Aorta (tissue), 5 donors: Measurements from ENCODE around the gene BTN3A1. TPM values are rescaled to one million over a fixed set of nuclear protein-coding genes. Genes with fewer than 3 reads are reported as not detected.
"Not testable (repeated sequence)": the region's sequence is repeated elsewhere in the genome, so short reads cannot be mapped to it uniquely, and the experiment has no call there.

Experiments used
- ATAC-seq: fragments of 200-7000 bp; cut with Tn5 transposase; one replicate; pipeline ENCODE4 v1.9.1; 2022; ENCODE audit warnings: moderate library complexity; ENCODE audit not compliant: low FRiP score
- DNase-seq, 2 donors: peaks; one replicate each; pipeline ENCODE4 v3.0.0-alpha.2; 2020
- H3K27ac ChIP-seq, 2 donors: one replicate each; pipeline ENCODE4 v1.5.1; 2013; ENCODE audit warnings: low read length in 2 of 2, mild to moderate bottlenecking in 2 of 2, moderate library complexity in 2 of 2, control low read depth in 1 of 2, inconsistent platforms in 1 of 2, low read depth in 1 of 2
- H3K27me3 ChIP-seq, 2 donors: one replicate each; pipeline ENCODE4 v1.6.1; 2013; ENCODE audit warnings: control low read depth in 1 of 2, low read length in 1 of 2, mild to moderate bottlenecking in 1 of 2, moderate library complexity in 1 of 2; ENCODE audit not compliant: insufficient read depth in 2 of 2, control insufficient read depth in 1 of 2
- H3K36me3 ChIP-seq, 2 donors: one replicate each; pipeline ENCODE4 v1.6.1; 2013; ENCODE audit warnings: control low read depth in 1 of 2, low read length in 1 of 2, mild to moderate bottlenecking in 1 of 2; ENCODE audit not compliant: insufficient read depth in 2 of 2, control insufficient read depth in 1 of 2
- H3K4me1 ChIP-seq, 2 donors: one replicate each; pipeline ENCODE4 v1.6.1; 2013; ENCODE audit warnings: low read length in 2 of 2, control low read depth in 1 of 2, mild to moderate bottlenecking in 1 of 2, moderate library complexity in 1 of 2; ENCODE audit not compliant: insufficient read depth in 2 of 2, control insufficient read depth in 1 of 2
- H3K4me3 ChIP-seq, 2 donors: one replicate each; pipeline ENCODE4 v1.5.1; 2013; ENCODE audit warnings: low read length in 2 of 2, control low read depth in 1 of 2, mild to moderate bottlenecking in 1 of 2
- H3K9me3 ChIP-seq: one replicate; pipeline ENCODE4 v1.6.1; 2013; ENCODE audit warnings: mild to moderate bottlenecking, low read length; ENCODE audit not compliant: control insufficient read depth
- WGBS, 2 donors: extraction: QIAGEN DNeasy Blood & Tissue Kit; methylation state at CpG; one replicate each; pipeline ENCODE4 v1.1.7; 2013; 5-methylcytosine and 5-hydroxymethylcytosine counted together
- intact Hi-C, 2 donors: fragments of 100-400 bp; cut with DNase I; formaldehyde crosslinking; loops; one replicate each; pipeline versions ENCODE4 v1.14.2 to v1.15.0; 2022
- polyA plus RNA-seq, 2 donors: library from polyadenylated mRNA; stranded (reverse); fragments of 200-250 nt; gene quantifications; one replicate each; pipeline ENCODE4 v1.2.3, GENCODE V29; 2013
- total RNA-seq, 2 donors: library from RNA; stranded (reverse); fragmentation: NEBNext Ultra II Directional; extraction: Animal tissue kit (Norgen Biotek cat#: 25700); gene quantifications; one replicate each; pipeline ENCODE4 v1.2.1, GENCODE V29; 2021
- donor health status: healthy with polysubstance abuse.
- donor health status: Bipolar disorder and iron deficiency.
- donor health status: DM: no; HTN: no; CAD: no.
- donor health status: DM: no; HTN: no; CAD: no.
- donor health status: DM: yes; HTN: yes; CAD: no.

The BTN3A1 gene
- total and polyA plus RNA-seq, 4 donors, result 3.5 to 40.7 (median 11.9) TPM

- no peak for DNase-seq
- Histone ChIP-seq H3K4me3 (no peak overlapping the region), H3K9me3 (no peaks in the 10 kb centered on the region), H3K36me3 (peaks cover 0 to 3% of the 10 kb centered on the region in 2 donors), H3K27me3 (no peaks in the 10 kb centered on the region), H3K27ac (no peak overlapping the region), H3K4me1 (no peaks in the 10 kb centered on the region)
- intact Hi-C loops, result no loop called here
- ATAC-seq, result no peak
- WGBS, 2 donors, result 90 to 92% methylated on average over 3 of the region's 3 CpGs
Observed at GRCh38 chr6:26414281-26414680, 12.2 kb downstream of the BTN3A1 start.

DNA sequence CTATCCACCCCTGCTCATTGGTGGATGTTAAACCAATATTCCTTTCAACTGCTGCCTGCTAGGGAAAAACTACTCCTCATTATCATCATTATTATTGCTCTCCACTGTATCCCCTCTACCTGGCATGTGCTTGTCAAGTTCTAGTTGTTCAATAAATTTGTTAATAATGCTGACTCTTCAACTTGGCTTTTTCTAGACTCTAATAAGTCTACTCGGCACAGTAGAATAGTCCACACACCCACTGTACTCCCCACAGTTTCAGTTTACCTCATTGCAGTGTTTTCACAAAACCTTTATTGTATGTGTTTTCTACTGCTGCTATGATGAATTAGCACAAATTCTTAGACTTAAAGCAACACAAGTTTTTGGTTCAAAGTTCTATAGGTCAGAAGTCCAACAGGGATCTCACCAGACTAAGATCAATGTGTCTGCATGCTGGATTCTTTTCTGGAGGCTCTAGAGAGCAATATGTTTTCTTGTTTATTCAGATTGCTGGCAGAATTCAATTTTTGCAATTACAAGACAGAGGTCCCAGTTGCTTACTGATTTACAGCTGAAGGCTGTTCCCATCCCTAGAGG, 13.1 kb downstream of the BTN3A1 start:
- Histone ChIP-seq H3K36me3 (peaks cover 0 to 3% of the 10 kb centered on the region in 2 donors), H3K27me3 (no peaks in the 10 kb centered on the region), H3K27ac (no peak overlapping the region), H3K4me3 (no peak overlapping the region), H3K4me1 (no peaks in the 10 kb centered on the region), H3K9me3 (no peaks in the 10 kb centered on the region)
- DNase-seq (no peak), ATAC-seq (no peak)
- 82 to 91% methylated on average over 1 of the region's 1 CpG for WGBS, 2 donors
- intact Hi-C loops, result loop anchor here in 1 of 2 donors (5.0 kb wide), 1 partner anchor 37 kb away; no protein-coding TSS in a partner anchor

DNA sequence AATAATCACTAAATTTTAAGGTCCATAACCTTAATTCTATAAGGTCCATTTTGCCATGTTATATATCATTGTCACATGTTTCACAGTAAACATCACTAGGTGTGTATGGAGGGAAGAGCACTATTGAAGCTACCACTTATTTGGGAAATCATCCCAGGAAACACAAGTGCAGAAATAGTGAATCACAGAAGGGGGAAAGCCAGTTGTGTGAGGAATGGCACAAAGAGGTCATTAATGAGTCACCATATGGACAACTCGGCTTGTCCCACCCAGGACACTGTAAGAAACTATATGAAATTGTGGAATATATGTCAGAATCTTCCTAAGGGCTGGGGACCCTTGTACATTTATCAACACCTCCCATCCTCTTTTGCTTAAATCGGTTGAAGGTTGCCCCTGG, 13.7 kb downstream of the BTN3A1 start:
- Histone ChIP-seq H3K4me3 (no peak overlapping the region), H3K27ac (no peak overlapping the region), H3K9me3 (no peaks in the 10 kb centered on the region), H3K27me3 (no peaks in the 10 kb centered on the region), H3K36me3 (peaks cover 0 to 3% of the 10 kb centered on the region in 2 donors), H3K4me1 (no peaks in the 10 kb centered on the region)
- ATAC-seq (no peak), DNase-seq (no peak)
- intact Hi-C loops, result loop anchor here in 1 of 2 donors (5.0 kb wide), 1 partner anchor 37 kb away; no protein-coding TSS in a partner anchor
- 74 to 94% methylated on average over 2 of the region's 2 CpGs for WGBS, 2 donors

DNA sequence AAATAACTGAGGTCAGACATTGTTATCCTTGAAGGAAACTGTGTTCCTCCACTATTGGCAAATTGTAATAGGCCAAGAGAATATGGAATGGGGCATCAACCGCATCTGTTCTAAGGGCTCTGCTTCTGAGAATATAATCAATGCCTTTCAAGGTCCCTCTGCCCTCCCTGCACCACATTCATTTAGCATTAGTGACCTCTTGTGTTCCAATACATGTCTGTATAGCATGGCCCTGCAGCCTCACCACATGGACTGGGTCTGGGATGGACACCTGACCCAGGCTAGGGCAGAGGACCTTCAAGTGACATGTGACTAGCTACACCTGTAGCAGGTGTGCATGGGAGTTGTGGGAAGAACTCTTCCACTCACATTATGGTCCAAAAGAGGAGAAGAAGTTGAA, 14.2 kb downstream of the BTN3A1 start:
- 63 to 97% methylated on average over 1 of the region's 1 CpG for WGBS, 2 donors
- no peak for ATAC-seq
- Histone ChIP-seq H3K4me3 (no peak overlapping the region), H3K4me1 (no peaks in the 10 kb centered on the region), H3K36me3 (no peaks in the 10 kb centered on the region), H3K27me3 (no peaks in the 10 kb centered on the region), H3K27ac (no peak overlapping the region), H3K9me3 (no peaks in the 10 kb centered on the region)
- DNase-seq, result no peak
- intact Hi-C loops, result loop anchor here in 1 of 2 donors (5.0 kb wide), 1 partner anchor 36 kb away; no protein-coding TSS in a partner anchor

DNA sequence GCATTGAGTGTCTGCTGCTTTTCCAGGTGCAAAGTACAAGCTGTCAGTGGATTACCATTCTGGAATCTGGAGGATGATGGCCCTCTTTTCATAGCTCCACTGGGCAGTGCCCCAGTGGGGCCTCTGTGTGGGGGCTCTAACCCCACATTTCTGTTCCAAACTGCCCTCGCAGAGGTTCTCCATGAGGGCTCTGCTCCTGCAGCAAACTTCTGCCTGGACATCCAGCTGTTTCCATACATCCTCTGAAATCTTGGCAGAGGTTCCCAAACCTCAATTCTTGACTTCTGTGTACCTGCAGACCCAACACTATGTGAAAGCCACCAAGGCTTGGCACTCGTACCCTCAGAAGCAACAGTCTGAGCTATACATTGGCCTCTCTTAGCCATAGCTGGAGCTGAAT, 16.0 kb downstream of the BTN3A1 start:
- not testable (repeated sequence) for H3K9me3 ChIP-seq, ATAC-seq, H3K36me3 ChIP-seq, H3K27ac ChIP-seq, H3K4me3 ChIP-seq, H3K4me1 ChIP-seq, DNase-seq, H3K27me3 ChIP-seq
- 98 to 100% methylated on average over 2 of the region's 2 CpGs for WGBS, 2 donors
- intact Hi-C loops, result loop anchor here in 1 of 2 donors (5.0 kb wide), 1 partner anchor 34 kb away; no protein-coding TSS in a partner anchor

DNA sequence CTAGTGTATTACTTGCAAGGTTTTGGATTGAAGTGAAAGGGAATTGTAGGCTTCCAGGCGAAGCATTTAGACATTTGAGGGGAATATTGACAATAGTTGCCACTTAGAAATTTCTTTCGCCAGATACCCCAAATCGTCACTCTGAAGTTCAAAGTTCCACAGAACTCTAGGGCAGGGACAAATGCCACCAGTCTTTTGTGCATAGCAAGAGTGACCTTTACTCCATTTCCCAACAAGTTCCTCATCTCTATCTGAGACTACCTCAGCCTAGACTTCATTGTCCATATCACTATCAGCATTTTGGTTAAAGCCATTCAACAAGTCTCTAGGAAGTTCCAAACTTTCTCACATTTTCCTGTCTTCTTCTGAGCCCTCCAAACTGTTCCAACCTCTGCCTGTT, 16.7 kb downstream of the BTN3A1 start:
- not testable (repeated sequence) for ATAC-seq, H3K27me3 ChIP-seq, H3K27ac ChIP-seq, H3K4me1 ChIP-seq, H3K9me3 ChIP-seq, H3K4me3 ChIP-seq, DNase-seq, H3K36me3 ChIP-seq
- intact Hi-C loops, result loop anchor here in 1 of 2 donors (5.0 kb wide), 1 partner anchor 34 kb away; no protein-coding TSS in a partner anchor
- WGBS, 2 donors, result 98% methylated on average over 3 of the region's 3 CpGs

GRCh38 chr6:26420688-26421171, 18.7 kb downstream of the BTN3A1 start:
- peak; percentile 53 for ATAC-seq
- Histone ChIP-seq H3K36me3 (no peaks in the 10 kb centered on the region), H3K4me3 (no peak overlapping the region), H3K27me3 (no peaks in the 10 kb centered on the region), H3K9me3 (no peaks in the 10 kb centered on the region), H3K27ac (peak overlapping the region in 1 of 2 donors; percentile 96), H3K4me1 (no peaks in the 10 kb centered on the region)
- DNase-seq, result no peak
- 2 to 16% methylated on average over 4 of the region's 4 CpGs for WGBS, 2 donors
- intact Hi-C loops, result no loop called here

DNA sequence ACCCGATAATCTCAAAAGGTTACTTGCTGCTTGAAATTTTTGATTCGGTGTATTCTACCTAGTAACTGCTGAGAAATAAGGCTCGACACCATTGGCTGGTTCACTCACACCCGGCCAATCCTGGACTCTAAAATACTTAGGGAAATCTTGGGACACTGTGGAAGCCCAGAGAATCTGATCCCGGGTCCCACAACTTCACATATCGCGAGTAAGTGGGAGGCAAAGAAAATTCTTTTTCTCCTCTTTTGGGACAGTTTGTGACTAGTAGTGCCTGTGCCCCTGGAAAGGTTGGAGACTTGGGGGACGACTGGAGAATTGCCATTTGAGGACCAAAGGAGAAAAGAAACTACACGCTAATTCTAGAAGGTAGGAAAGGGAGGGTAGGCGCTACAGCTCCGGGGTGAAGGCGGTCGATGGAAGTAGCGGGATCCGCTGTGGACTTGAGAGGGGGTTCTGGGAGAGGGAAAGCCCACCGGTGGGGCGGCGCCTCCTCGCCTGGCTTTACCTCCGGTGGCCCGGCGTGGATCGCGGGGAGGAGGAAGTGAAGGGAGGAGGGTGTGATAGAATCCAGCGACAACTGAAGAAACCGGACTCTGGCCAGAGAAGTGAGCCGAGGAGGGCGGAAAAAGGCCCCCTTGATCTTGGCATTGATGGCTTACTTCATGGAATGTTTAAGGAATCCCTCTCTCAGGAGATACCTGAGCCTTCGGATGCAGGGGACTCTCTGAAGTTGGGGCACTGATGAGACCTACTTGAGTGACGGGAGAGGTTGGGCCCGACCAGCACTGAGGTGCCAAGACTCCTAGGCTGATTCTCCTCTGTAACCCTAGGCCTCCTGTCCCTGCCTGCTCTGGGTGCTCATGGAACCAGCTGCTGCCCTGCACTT, 19.4 kb downstream of the BTN3A1 start:
- Histone ChIP-seq H3K27me3 (no peaks in the 10 kb centered on the region), H3K36me3 (no peaks in the 10 kb centered on the region), H3K4me1 (no peaks in the 10 kb centered on the region), H3K27ac (peak overlapping the region in 1 of 2 donors; percentile 90), H3K4me3 (peak overlapping the region; percentile 36 to 92), H3K9me3 (no peaks in the 10 kb centered on the region)
- intact Hi-C loops, result no loop called here
- ATAC-seq (peak; percentile 97), DNase-seq (peak; percentile 78 to 80)
- 0% methylated on average over 31 of the region's 31 CpGs for WGBS, 2 donors
